Stimulated activated CD8-positive, alpha-beta memory T cell treated with anti-CD3 and anti-CD28 coated beads, Interleukin-2, amount 100 ng/mL, for 1 hour (primary cell): ENCODE results near the gene DIAPH1.

Experiments used
- DNase-seq, 2 donors: peaks; one replicate each; pipeline ENCODE4 v3.0.0-alpha.2; 2020; ENCODE audit warnings: low read depth in 2 of 2

The DIAPH1 gene

DNA sequence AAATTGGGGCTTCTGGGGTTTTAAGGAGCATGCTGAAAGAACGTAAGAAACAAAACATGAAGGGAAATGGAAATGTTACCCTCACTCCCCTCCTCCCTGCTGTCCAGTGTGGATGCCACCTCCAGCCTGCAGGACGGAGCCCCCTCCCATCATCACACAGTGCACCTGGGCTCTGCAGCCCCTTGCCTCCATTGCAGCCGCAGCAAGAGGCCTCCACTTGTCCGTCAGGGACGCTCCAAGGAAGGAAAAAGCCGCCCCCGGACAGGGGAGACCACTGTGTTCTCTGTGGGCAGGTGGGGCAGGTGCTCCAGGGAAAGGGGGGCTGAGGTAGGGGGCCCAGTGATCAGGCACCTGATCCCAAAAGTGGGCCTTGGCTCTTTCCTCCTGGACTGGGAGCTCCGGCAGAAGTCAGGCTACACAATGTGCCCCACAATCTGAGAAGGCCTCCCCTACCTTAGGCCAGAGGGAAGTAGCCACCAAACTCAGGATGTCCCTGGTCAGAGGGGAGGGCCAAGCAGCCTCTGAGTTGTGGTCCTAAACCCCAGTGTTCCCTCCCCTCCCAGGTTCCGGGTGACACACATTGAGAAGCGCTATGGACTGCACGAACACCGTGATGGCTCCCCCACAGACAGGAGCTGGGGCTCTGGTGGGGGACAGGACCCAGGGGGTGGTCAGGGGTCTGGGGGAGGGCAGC is 20.7 kb upstream of the DIAPH1 start:
- no peak for DNase-seq

DNA sequence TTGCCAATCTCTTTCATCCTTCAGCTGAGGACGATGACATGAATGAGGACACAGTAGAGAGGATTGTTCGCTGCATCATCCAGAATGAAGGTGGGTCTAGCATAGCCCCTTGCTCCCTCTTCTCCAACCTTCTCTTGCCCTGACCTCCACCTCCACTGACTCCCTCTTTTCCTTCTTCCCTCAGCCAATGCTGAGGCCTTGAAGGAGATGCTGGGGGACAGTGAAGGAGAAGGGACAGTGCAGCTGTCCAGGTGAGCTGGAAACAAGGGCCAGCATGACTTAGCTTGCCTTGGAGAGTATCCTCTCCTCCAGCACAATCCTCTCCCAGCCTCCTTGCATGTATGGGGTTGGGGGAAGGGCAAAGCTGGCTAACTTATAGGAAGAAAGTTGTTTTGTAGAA is 20.0 kb upstream of the DIAPH1 start:
- no peak for DNase-seq

DNA sequence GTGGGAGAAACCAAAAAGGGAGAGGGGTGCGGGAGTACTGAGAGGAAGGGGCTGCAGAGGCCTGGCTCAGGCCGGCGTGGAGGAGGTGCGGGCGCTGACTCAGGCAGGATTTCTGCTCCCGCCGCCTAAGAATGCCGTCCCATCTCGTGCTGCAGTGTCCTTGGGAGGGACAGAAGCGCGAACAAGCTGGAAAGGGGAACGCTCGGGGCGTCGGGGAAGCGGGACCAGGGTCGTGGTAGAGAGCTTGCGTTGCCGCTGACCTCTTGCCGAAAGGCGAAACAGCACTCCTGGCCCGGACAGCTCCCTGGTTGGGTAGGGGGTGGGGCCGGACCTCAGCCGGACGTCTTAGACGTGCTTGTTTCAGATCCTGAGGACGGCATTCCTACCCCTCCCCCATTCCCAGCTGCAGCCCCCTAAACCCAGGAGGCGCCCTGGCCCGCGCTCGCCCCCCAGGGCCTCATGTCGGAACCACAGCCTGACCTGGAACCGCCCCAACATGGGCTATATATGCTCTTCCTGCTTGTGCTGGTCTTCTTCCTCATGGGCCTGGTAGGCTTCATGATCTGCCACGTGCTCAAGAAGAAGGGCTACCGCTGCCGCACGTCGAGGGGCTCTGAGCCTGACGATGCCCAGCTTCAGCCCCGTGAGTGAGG is 19.1 kb upstream of the DIAPH1 start:
- no peak for DNase-seq

DNA sequence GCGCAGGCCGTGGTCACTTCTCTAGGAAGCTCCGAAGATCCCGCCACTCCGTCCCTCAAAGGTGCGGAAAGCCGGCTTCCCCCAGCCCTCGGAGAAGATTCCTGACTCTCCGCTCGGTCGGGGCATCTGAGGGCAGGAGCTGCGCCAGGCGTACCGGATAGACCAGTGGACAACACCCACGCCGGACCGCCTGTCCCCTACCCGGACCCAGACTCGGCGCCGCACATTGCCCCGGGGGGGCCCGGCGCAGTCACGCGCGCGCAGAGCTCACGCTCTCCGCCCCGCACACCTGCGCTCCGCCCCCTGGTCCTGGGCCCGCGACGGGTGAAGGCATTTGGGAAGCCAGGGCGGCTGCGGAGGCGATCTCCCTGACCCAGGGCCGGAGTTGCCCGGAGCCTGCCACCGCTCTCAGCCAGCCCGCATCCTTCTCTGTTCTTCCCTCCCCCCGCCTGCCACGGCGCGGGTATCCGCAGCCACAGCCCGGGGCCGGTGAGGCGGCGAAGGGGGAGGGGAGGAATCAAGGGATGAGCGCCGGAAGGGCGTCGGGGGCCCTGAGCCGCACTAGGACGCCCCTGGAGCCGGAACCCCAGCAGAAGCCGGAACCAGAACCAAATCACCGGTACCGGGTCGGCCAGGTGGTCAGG is 18.4 kb upstream of the DIAPH1 start:
- DNase-seq = no peak

DNA sequence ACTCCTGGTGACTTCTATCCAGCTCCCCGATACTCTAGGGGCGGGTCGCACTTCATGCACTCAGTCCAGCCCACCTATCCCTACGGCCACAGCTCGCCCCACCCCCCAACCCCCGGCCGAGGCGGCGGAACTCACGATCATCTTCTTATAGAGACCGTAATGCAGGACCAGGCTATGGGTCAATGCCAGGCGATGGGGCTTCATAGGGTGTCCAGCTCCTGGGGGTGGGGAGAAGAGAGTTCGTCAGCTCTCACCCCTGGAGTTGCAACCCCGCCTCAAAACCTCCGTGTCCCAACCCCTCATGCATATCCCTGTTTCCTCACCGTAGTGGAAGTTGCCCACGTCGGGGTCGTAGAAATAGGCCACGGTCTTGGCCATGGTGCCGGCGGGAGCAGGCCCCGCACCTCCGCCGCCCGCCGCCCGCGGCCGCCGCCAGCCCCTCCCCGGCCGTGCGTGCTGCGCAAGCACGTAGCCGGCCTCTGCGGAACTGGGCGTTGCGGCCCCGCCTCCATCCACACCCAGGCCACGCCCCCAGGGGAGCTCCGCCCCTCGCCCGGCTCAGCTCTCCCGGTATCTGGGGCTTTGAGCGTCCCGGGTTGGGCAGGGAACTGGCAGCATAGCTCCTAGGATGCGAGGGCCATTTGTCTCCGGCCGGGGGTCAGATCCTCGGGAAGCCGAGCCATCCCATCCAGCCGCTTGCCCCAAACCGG is 17.8 kb upstream of the DIAPH1 start, which contains the start of the genes HDAC3 and RELL2:
TSS of gene HDAC3 (minus strand) at position 437 of the 710 bp plus-strand sequence. CDS start at position 378, 59 bp downstream.
TSS of gene RELL2 (plus strand) at position 585 of the 710 bp plus-strand sequence. CDS start 1,229 bp downstream, outside the sequence.
- peak; percentile 89 to 91 for DNase-seq

DNA sequence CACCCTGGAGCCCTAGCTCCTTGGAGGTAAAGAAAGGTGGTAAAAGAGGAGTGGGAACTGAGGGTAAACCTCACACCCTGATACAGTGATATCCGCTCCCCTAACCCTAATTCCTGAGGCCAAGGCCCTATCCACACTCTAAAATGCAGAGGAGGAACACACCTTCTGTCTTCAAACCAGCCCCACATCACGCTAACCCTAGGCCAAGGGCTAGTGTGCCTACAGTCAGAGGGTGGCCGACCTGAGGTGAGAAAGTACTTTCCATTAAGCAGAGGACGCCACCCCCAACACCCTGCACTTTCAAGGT is 17.3 kb upstream of the DIAPH1 start:
- DNase-seq = no peak

DNA sequence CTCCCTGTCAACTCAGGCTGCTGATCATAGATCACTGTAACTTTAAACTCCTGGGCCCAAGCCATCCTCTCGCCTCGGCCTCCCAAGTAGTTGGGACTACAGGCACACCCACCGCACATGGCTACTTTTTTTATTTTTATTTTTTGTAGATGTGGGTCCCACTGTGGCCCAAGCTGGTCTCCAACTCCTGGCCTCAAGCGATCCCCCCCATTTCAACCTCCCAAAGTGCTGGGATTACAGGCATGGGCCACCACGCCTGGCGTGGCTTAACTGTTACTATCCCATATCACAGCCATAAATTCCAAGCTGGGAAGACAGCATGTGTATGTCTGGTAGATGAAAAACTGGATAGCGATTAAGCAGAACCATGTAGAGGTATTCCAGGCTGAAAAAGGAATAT is 16.8 kb upstream of the DIAPH1 start:
- DNase-seq = no peak

DNA sequence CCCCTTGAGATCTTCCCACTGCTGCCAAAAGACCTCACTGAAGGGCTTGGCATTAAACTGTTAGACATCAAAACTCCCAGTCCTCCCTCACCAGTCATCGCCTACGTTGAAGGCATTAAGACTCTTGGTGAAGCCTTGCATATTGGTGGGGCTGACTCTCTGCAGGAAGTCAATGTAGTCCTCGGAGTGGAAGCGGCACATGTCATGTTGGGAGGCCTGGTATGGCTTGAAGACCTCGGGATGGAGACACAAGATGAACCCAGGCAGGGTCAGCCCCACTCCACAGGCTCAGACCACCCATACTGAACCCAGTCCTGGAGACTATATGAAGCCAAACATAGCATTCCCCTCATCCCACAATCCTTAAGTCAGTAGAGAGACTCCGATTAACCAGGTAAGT is 15.9 kb upstream of the DIAPH1 start:
- DNase-seq = no peak

DNA sequence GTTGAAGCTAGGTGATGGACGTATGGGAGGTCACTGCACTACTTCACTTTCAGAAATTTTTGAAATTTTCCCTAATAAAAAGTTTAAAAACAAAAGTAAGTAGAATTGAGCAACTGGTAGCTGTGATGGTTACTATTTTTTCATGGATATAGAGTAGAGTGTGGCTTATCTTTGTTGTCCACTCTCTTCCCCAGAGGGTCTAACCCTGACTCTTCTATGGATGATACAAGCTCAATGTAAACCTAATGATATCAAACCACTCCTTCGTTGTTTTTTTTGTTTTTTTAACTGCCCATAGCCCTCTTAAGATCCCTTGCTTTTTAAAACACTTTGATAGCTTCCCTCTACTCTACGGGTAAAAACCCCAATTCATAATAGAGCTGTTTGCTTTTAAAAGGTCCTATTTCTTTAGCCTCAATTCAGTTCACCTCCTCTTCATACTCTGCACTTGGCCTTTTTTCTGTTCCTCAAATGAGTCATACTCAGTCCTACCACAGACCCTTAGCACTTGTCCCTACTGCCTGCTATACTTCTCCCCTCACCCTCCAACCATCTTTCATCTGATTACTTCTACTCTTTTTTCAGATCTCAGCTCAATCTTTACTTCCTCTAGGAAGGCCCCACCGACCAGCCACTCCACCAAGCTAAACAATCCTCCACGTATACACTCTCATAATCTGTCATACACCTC is 15.2 kb upstream of the DIAPH1 start:
- DNase-seq = no peak

DNA sequence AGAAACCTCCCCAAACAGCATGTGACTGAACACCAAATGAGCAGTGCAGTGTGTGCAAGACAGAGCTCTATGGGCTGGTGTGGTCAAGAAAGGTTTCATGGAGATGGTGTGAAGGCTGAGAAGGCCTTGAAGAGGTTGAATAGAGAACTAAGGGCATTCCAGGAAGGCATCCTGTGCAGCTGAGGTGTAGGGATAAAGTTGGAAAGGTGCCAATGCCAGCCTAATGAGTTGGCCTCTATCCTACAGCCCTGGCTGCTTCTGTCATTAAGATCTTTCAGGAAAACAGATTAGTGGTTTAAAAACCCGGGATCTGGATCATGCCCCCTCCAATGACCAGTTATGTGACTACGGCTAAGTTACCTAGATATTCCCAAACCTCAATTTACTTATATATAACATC is 13.8 kb upstream of the DIAPH1 start:
- DNase-seq = no peak

DNA sequence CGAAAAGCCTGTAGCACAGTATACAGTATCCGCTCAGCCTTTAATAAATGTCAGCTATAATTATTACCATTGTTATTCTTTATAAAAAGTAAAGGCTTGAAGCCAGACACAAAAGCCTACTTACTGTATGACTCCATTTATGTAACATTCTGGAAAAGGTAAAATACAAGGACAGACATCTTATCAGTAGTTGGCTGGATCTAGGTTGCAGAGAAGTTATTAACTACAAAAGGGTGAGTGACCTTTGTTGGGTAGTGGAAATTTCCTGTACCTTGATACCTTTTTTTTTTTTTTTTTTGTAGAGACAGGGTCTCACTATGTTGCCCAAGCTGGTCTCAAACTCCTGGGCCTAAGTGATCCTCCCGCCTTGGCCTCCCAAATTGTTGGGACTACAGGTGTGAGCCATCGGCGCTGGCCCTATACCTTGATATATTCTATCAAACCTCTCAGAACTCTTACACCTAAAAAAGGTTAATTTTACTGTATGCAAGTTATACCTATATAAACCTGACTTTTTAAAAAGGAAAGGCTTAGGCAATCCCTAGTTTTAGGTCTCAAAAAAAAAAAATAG is 11.9 kb upstream of the DIAPH1 start:
- no peak for DNase-seq

DNA sequence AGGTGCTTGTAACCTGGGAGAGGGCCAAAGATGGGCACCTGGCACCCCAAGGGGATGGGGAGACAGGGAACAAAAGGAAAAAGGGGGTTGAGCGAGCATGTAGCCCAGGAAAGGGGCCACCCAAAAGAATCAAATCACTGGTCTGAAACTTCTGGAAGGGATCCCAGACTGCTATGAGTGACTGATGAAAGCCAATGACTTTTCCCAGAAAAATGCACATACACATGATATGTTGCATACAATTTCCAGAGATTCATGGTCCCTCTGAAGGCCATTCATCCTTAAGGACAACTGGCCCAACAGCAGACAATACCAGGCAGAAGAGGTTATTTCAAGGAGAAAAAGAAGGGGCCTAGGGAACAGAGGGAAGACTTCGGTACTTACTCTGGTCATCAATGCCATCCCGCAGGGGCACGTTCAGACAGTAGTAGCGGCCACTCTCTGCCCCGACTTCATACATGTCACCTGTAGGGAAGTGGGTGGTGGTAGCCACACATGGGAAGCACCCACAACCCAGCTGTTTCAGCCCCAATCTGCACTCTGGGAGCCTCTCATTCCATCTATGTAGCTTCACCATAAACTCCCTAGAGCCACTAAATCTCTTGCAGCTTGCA is 9.5 kb upstream of the DIAPH1 start:
- no peak for DNase-seq

DNA sequence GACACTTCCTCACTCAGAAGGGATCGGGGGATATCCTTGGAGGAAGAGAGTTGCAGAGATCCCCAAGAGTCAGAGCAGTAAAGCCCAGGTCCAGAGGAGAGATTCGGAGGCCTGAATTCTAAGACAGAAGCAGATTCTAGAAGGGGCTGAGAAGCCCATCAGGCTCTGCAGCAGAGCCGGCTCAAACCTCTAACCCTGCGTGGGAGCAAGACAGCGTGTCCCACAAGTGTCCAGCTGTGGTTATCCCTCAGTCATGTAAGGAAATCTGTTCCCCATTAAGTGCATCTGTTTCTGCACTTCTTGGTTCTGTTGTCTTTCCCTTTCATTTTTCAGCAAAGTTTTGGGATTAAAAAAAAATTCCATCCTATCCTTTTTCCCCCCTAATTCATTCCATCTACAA is 4.8 kb upstream of the DIAPH1 start:
- DNase-seq = no peak

DNA sequence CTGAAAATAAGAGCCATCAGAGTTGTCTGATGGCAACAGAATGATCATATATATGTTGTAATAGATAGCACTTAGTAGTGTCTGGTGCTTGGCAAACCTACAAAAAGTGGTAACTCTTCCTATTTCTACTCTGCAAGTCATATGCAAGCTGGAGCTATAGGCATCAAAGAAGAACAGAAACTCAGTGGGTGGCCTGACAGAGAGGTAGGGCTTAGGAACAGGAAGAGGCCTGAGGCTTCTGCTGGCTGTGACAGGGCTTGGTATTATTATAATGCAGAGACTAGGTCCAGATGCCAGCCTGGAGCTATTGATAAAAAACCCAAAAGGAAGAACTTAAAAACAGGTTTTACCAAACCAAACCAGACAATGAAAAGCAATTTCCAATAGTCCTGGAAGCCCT is 4.4 kb upstream of the DIAPH1 start:
- no peak for DNase-seq

DNA sequence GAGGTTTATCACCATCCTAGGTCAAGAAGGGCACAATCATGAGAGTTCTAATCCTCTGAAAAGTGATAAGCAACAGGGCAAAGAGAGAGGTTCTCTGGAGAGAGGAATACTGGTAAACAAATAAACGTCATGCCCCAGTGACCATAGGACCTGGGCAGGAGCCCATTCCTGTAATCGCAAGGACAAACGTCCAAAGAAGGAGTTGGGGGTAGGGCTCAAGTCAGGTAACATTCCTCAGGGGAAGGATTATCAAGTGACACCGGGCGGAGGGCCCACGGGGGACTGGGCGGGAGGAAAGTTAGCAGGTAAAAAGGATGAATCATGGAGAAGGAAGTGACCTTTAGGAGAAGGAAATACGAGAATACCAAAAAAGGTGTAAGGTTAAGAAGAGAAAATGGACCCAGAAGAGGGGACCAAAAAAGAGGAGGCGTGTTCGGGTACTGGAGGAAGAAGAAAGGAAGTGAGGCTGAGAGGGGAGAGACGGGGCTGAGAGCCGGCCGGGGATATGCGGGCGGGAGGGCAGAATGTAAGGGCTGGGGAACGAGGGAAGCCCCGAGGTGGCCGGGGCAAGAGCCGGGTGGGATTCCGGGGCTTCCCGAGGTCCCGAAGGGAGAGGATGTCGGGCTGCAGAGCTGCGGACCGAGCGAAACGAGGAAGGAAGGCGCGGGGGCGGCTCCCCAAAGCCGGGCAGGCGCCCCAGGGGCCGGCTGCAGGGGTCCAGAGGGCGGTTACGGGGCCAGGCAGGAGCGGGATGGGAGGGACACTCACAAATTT is 583 bp downstream of the DIAPH1 start:
- DNase-seq = no peak

DNA sequence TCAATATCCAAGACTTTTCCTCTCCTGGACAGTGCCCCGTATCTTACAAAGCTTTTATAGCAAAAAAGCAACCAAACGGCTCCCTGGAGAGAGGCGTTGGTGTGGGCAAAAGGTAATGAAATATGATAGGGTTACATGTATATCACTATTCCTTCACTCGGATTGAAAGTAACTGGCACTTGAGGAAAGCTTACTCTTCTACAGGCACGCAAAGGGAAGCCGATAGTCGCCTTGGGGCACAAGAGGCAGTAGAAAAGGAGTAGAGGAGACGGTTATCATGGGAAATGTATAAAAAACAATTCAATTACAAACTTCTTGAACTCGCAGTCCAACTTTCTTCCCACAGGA is 1.1 kb downstream of the DIAPH1 start:
- DNase-seq = no peak

DNA sequence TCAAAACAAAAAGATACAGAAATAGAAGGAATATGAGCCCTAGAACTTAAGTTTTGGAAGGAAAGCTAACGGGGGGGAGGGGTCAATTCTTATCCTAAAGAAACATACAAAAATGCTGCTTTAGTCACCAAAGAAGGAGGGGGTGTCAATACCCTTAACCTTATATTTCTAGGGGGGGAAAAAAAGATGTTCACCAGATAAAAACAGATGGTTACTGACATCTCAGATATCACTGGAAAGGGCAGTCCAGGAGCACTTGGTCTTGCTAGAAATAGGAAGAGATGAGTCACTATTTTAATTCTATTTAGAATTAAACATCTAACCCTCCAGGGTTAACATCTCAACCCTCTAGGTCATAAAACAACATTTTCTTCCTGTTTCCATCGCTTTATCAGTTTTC is 1.7 kb downstream of the DIAPH1 start:
- DNase-seq = no peak

DNA sequence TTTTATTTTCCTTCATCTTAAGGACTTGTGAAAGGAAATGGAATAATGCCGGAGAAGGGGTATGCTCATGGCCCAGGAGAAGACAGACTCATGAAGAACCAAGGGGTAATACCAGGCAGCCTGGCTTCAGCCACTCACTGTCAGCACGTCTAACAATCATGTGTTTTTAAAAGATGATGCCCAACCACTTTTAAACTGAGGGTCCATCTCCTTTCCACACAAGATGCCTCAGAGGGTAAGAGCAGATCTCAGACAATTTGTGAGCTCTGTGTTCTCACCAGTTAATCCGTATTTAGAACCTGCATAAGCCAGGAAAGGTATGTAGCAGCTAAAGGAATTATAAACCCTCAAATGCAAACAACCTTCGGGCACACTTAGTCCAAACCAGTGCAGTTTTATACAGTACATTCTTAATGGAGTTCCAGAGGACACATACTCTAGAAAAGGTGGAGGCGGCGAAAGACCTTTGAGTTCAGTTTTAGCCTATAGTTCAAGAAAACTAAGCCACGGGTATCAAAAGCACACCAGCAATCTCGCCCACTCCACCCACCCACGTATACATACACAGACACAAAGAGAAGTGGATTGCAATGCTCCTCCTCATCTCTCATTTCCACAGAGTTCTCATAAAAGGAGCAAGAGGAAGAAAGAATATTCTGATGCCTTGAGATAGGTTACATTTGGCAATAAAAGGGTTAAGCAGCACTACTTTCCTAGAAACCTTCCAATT is 2.6 kb downstream of the DIAPH1 start:
- DNase-seq = no peak

DNA sequence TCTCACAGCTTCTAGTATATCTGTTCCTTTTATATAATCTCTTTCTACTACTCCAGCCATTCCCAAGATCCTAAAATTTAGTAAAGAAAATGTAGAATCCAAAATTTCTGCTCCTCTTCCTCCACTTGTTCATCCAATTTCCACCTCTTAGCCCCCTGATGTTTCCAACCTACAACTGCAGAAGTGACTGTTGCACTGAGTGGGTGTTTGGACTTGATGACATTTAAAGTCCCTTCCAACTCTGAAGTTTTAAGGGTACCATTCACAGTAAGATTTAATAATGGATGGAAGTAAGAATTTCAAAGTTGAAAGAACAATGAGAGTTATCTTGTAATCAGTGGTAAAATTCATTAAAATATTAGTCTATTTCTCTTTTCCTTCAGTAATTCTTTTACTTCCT is 5.5 kb downstream of the DIAPH1 start:
- no peak for DNase-seq

DNA sequence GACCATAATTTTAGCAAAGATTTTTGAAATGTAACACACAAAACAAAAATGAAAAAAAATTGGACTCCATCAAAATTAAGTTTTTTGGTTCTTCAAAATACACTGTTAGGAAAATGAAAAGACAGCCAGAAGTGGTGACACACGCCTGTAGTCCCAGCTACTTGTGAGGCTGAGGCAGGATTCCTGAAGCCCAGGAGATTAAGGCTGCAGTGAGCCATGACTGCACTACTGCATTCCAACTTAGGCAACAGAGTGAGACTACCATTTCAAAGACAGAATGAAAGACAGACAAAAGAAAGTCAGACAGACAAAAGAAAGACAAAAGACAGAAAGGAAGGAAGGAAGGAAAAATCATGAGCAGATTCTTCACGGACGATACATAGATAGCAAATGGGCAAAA is 7.5 kb downstream of the DIAPH1 start:
- no peak for DNase-seq
